GM19455 (cell line): ENCODE measurements around the gene OSBPL10.

ENCODE experiments used
- ATAC-seq: cut with Tn5 transposase; IDR thresholded peaks from one replicate; pipeline ENCODE4 v1.9.1; 2021; ENCODE audit not compliant: unreplicated experiment

Gene OSBPL10

GRCh38 chr3:31752305-31753049, 228.6 kb downstream of the OSBPL10 start:
- ATAC-seq = no peak

DNA sequence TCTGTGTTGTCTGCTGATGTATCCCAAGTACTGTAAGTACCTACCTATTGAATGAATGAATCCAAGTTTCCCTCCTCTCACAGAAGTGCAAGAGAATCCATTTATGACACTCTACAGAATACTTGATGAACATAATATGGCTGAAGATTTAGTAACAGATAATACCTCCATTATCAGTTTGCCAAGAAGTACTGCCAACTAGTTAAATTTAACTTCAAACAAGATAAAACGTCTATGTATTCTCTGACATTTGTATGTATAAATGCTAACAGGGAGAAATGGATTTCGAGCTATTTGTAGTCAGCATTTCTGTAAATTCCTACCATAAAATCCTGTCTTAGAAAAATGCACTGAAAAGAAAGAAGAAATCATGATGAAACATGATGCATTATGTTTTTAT, 230.7 kb downstream of the OSBPL10 start:
- ATAC-seq = no peak

- ATAC-seq = no peak
These were observed 232.1 kb downstream of the OSBPL10 start for GRCh38 chr3:31748933-31749295.

GRCh38 chr3:31748281-31748932, 232.7 kb downstream of the OSBPL10 start:
- ATAC-seq = no peak

DNA sequence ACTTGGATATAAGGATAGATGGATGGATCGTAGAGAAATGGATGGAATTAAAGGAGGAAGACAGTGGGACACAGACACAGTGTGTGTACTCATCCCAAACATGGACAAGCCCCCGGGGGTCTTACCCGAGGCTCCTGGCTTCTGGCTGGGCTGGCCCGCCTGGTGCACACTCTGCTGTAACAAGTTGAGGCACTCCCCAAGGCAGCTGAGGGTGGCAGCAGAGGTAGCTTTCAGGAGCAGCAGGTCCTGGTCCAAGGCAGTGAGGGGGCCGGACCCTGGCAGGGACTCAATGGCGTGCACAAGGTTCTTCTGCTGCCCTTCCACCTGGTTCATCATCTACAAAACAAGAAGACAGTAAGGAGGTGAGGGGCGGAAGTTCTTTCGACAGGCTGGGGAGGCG, 233.3 kb downstream of the OSBPL10 start:
- no peak for ATAC-seq

GRCh38 chr3:31744913-31745312, 236.1 kb downstream of the OSBPL10 start:
- ATAC-seq = no peak

GRCh38 chr3:31743331-31744089, 237.6 kb downstream of the OSBPL10 start:
- ATAC-seq = no peak

DNA sequence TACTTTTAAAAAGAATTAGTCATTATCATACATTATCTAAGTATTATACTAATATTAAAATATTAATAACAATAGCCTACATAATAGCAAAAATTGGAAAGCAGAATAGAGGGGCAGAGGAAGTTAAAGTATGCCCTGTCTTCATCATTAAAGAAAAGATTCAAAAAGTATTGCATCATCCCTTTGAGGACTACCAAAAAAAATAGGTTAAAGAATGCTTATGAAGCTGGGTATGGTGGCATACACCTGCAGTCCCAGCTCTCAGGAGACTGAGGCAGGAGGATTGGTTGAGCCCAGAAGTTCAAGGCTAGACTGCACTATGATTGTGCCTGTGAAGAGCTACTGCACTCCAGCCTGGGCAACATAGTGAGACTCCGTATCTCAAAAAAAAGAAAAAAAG, 240.7 kb downstream of the OSBPL10 start:
- no peak for ATAC-seq

- ATAC-seq = no peak
These were observed 242.7 kb downstream of the OSBPL10 start for GRCh38 chr3:31738412-31738811.

- ATAC-seq = no peak
These were observed 245.4 kb downstream of the OSBPL10 start for GRCh38 chr3:31735667-31736066.

DNA sequence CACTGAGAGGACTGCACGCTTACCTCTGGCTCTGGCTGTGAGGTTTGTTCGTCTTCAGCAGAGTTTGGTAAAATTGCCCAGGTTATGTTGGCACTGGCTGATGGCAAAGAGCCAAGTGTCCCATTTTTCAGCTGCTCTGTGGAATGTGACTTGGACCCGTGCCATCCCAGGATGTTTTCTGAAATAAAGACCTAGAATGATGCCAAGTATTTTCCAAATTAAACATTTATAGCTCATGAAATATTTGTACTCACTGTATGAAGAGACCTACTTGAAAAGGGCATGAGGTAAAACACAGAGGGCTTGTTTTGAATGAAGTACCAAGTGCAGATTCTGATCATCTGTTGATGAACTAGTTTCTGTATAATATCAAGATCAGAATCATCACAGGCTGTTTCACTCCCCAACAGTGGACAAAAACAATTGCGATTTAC, 247.8 kb downstream of the OSBPL10 start:
- no peak for ATAC-seq

DNA sequence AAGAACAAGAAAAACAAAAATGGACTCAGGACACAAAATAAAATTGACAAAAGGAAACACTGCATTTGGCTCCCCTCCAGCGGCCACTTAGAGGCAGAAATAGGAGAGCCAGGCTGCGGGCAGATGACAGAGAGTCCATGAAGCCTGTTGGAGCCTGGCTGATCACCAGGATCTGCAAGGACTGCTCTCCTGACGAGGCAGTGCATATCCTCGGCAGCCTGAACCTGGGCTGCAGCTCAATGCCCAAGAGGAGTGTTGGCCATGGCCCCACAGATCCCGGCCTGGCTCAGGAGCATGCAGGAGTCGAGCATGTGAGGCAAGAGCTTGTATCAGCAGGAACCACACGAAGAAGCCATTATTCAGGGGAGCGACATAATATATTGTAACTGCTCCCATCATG, 248.5 kb downstream of the OSBPL10 start:
- ATAC-seq = no peak

DNA sequence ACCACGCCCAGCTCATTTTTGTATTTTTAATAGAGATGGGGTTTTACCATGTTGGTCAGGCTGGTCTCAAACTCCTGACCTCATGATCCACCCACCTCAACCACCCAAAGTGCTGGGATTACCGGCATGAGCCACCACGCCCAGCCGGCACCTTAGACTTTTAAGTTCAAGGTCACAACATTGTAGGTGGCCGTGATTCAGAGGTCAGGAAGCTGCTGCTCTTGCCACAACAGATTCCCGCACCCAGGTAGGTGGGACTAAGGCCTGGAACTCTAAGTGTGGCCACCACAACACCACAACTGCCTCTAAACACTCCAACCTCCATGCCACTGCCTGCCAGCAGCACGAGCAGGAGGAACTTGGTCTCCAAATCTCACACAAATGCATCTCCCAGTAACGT, 251.5 kb downstream of the OSBPL10 start:
- ATAC-seq = no peak

DNA sequence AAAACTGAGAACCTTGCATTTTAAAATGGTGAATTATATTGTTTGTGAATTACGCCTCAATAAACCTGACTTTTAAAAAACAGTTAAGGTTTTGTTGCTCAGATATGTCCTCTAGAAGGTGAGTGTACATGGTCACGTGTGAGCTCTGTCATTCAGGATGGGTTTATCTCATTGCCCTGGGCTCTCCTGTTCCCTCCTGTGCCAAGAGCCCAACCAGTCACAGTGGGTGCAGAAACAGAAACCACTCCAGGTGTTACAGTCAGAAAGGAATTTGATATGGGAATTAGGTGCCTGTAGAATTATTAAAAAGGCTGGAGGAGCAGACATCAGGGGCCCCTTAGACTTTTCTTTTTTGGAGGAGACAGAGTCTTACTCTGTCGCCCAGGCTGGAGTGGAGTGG, 252.0 kb downstream of the OSBPL10 start:
- no peak for ATAC-seq

GRCh38 chr3:31728403-31728802, 252.7 kb downstream of the OSBPL10 start:
- no peak for ATAC-seq

DNA sequence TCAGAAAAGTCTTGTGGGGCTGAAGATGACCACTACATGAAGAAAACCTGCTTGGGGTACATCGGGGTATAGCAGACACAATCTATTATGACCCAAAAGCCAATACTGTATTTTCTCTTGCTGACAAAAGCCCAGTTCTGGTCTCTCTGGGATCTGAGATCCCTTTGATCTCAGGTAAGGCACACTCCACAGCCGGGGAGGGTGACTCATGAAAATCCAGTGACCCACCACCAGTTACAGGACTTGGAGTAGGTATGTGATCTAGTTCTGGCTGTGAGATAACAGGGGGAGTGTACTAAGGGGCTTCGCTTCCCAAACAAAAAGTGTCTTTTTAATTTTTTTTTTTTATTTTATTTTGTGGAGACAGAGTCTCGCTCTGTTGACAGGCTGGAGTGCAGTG, 255.1 kb downstream of the OSBPL10 start:
- ATAC-seq = no peak

GRCh38 chr3:31725568-31725967, 255.5 kb downstream of the OSBPL10 start:
- ATAC-seq = no peak

DNA sequence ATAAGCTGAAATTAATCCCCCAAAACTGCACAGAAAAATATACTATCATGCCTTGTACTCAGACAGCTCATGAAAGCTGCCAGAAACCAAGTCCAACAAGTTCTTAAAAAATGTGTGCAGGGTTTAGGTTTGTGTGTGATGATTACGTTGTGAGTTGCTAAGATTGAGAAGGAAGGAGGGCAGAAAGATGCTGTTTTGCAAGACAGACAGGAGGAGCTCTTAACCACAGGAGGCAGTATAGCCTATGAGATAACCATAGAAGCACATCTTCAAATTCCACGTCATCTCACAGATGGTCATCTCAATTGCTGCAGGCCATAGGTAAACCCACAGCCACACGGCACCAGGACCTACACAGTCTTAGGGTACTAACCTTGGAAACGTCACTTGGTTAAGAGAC, 256.4 kb downstream of the OSBPL10 start:
- no peak for ATAC-seq

- ATAC-seq = no peak
These were observed 256.9 kb downstream of the OSBPL10 start for GRCh38 chr3:31724116-31724515.

DNA sequence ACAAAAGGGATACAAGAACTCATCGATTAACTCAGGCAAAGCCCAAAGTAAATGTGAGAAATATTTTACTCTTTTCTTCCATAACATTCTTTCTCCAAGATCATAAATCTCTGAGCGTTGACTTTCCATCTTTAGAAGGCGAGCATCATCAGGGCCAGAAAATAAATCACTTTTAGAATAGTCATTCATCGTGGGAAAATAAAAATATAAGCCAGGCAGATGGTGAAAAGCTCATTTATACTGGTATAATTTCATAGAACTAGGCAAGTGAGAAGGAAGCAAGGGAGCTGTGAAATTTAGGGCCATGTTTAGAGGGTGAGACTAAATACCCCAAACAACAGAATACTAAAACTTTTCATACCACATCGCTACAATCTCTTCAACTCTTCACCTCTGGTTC, 257.4 kb downstream of the OSBPL10 start:
- ATAC-seq = no peak

DNA sequence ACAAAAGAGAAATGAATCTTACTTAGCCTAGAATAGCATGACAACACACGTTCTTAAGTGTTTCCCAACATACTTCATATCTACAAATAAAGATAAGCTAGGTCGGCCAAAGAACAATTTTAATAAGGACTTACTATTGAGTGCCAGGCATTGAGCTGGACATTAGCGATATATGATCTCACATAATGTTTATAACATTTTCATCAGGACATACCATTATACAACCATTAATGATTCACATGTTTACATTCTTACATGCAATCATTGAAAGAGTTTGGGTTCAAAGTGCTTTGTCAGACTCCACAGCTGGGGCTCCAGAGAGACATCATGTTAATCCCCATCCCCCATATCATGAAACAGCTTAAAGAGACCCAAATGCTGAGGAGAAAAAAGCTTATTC, 259.4 kb downstream of the OSBPL10 start:
- no peak for ATAC-seq
